ENCODE results near the gene PLAA. TPM values are rescaled to one million over a fixed set of nuclear protein-coding genes. Genes with fewer than 3 reads are reported as not detected.
A peak's percentile ranks its signal among the peaks of the same experiment; 100 is the strongest.

PLAA gene
- 30.7 TPM for polyA plus RNA-seq (2013)

- ChIA-PET CTCF (interaction anchor here (0.9 to 1.2 kb wide), 2 partner anchors 8 to 34 kb away, joined by 3 to 4 read pairs; no protein-coding TSS in a partner anchor), POLR2A (interaction anchor here (1.1 kb wide), 2 partner anchors 9 to 54 kb away, joined by 3 to 7 read pairs; partner anchors contain the start of genes CAAP1 and IFT74)
- under 1% methylated on average over 71 of the region's 76 CpGs for WGBS (ENCODE audit: insufficient coverage)
- H3K27ac ChIP-seq (ENCODE audit: insufficient read depth in 1 of 2, low read depth in 1 of 2, low read length in 2 of 2, poor library complexity in 1 of 2, severe bottlenecking in 2 of 2), result peak within 1 kb of the TSS; percentile 100
- peaks cover 12 to 20% (median 17%) of the 10 kb centered on the region in 4 experiments for H3K4me1 ChIP-seq (ENCODE audit: control extremely low read depth in 1 of 4, control insufficient read depth in 4 of 4, insufficient read depth in 4 of 4, low read length in 3 of 4)
- H3K9me3 ChIP-seq (ENCODE audit: control extremely low read depth in 1 of 5, control insufficient read depth in 4 of 5, insufficient read depth in 2 of 5, low read depth in 1 of 5, low read length in 4 of 5), result no peaks in the 10 kb centered on the region
- peak within 1 kb of the TSS; percentile 83 to 99 (median 95) for H3K4me3 ChIP-seq (ENCODE audit: control insufficient read depth in 1 of 7, extremely low read depth in 1 of 7, insufficient read depth in 4 of 7, low read depth in 2 of 7, low read length in 6 of 7)
- H3K36me3 ChIP-seq (ENCODE audit: control insufficient read depth in 4 of 4, insufficient read depth in 4 of 4, low read length in 3 of 4), result peaks cover 0 to 4% (median 3%) of the 10 kb centered on the region in 4 experiments
- DNase-seq, result peak; percentile 89 to 96 (median 94)
- H3K27me3 ChIP-seq (replicated peaks in 2 of 5; ENCODE audit: control insufficient read depth in 4 of 5, insufficient read depth in 5 of 5, low read length in 4 of 5), result no peaks in the 10 kb centered on the region
Measured at GRCh38 chr9:26946753-26947727, at the start of gene PLAA. TSS of gene PLAA (minus strand) at chr9:26947242. CDS start at chr9:26947045, 197 bp downstream.

- CTCF ChIA-PET, result no interaction called here
- 100% methylated on average over 1 of the region's 2 CpGs for WGBS (ENCODE audit: insufficient coverage)
- H3K4me1 ChIP-seq (ENCODE audit: control extremely low read depth in 1 of 4, control insufficient read depth in 4 of 4, insufficient read depth in 4 of 4, low read length in 3 of 4), result no peaks in the 10 kb centered on the region
- no peak overlapping the region for H3K27ac ChIP-seq (ENCODE audit: insufficient read depth in 1 of 2, low read depth in 1 of 2, low read length in 2 of 2, poor library complexity in 1 of 2, severe bottlenecking in 2 of 2)
- no peaks in the 10 kb centered on the region for H3K27me3 ChIP-seq (replicated peaks in 2 of 5; ENCODE audit: control insufficient read depth in 4 of 5, insufficient read depth in 5 of 5, low read length in 4 of 5)
- no peak for DNase-seq
- H3K4me3 ChIP-seq (ENCODE audit: control insufficient read depth in 1 of 7, extremely low read depth in 1 of 7, insufficient read depth in 4 of 7, low read depth in 2 of 7, low read length in 6 of 7), result no peak overlapping the region
- H3K36me3 ChIP-seq (ENCODE audit: control insufficient read depth in 4 of 4, insufficient read depth in 4 of 4, low read length in 3 of 4), result peaks cover 0 to 12% (median 4%) of the 10 kb centered on the region in 4 experiments
- H3K9me3 ChIP-seq (ENCODE audit: control extremely low read depth in 1 of 5, control insufficient read depth in 4 of 5, insufficient read depth in 2 of 5, low read depth in 1 of 5, low read length in 4 of 5), result no peaks in the 10 kb centered on the region
- POLR2A ChIA-PET, result no interaction called here
Measured at GRCh38 chr9:26995810-26996209, 48.8 kb upstream of the PLAA start.

GRCh38 chr9:26983340-26983739, 36.3 kb upstream of the PLAA start:
- H3K4me3 ChIP-seq (ENCODE audit: control insufficient read depth in 1 of 7, extremely low read depth in 1 of 7, insufficient read depth in 4 of 7, low read depth in 2 of 7, low read length in 6 of 7), result no peak overlapping the region
- no peak overlapping the region for H3K27ac ChIP-seq (ENCODE audit: insufficient read depth in 1 of 2, low read depth in 1 of 2, low read length in 2 of 2, poor library complexity in 1 of 2, severe bottlenecking in 2 of 2)
- ChIA-PET CTCF (no interaction called here), POLR2A (no interaction called here)
- H3K4me1 ChIP-seq (ENCODE audit: control extremely low read depth in 1 of 4, control insufficient read depth in 4 of 4, insufficient read depth in 4 of 4, low read length in 3 of 4), result no peaks in the 10 kb centered on the region
- WGBS (ENCODE audit: insufficient coverage), result 83% methylated on average over 1 of the region's 1 CpG
- no peaks in the 10 kb centered on the region for H3K27me3 ChIP-seq (replicated peaks in 2 of 5; ENCODE audit: control insufficient read depth in 4 of 5, insufficient read depth in 5 of 5, low read length in 4 of 5)
- no peaks in the 10 kb centered on the region for H3K9me3 ChIP-seq (ENCODE audit: control extremely low read depth in 1 of 5, control insufficient read depth in 4 of 5, insufficient read depth in 2 of 5, low read depth in 1 of 5, low read length in 4 of 5)
- DNase-seq, result peak in 1 of 3 donors; percentile 32
- peaks cover 9 to 37% (median 13%) of the 10 kb centered on the region in 4 experiments for H3K36me3 ChIP-seq (ENCODE audit: control insufficient read depth in 4 of 4, insufficient read depth in 4 of 4, low read length in 3 of 4)

GRCh38 chr9:26975728-26976707, 29.0 kb upstream of the PLAA start:
- H3K9me3 ChIP-seq (ENCODE audit: control extremely low read depth in 1 of 5, control insufficient read depth in 4 of 5, insufficient read depth in 2 of 5, low read depth in 1 of 5, low read length in 4 of 5), result no peaks in the 10 kb centered on the region
- peaks cover 2 to 17% (median 5%) of the 10 kb centered on the region in 4 experiments for H3K36me3 ChIP-seq (ENCODE audit: control insufficient read depth in 4 of 4, insufficient read depth in 4 of 4, low read length in 3 of 4)
- H3K27me3 ChIP-seq (replicated peaks in 2 of 5; ENCODE audit: control insufficient read depth in 4 of 5, insufficient read depth in 5 of 5, low read length in 4 of 5), result no peaks in the 10 kb centered on the region
- CTCF ChIA-PET, result interaction anchor here (0.6 to 2.4 kb wide), 6 partner anchors 9 to 225 kb away, joined by 3 to 10 read pairs (median 4); no protein-coding TSS in a partner anchor
- POLR2A ChIA-PET, result no interaction called here
- H3K27ac ChIP-seq (ENCODE audit: insufficient read depth in 1 of 2, low read depth in 1 of 2, low read length in 2 of 2, poor library complexity in 1 of 2, severe bottlenecking in 2 of 2), result no peak overlapping the region
- peak; percentile 45 to 64 (median 58) for DNase-seq
- WGBS (ENCODE audit: insufficient coverage), result 96% methylated on average over 14 of the region's 18 CpGs
- H3K4me3 ChIP-seq (ENCODE audit: control insufficient read depth in 1 of 7, extremely low read depth in 1 of 7, insufficient read depth in 4 of 7, low read depth in 2 of 7, low read length in 6 of 7), result no peak overlapping the region
- no peaks in the 10 kb centered on the region for H3K4me1 ChIP-seq (ENCODE audit: control extremely low read depth in 1 of 4, control insufficient read depth in 4 of 4, insufficient read depth in 4 of 4, low read length in 3 of 4)

GRCh38 chr9:26974927-26975326, 27.9 kb upstream of the PLAA start:
- Histone ChIP-seq H3K36me3 (ENCODE audit: control insufficient read depth in 4 of 4, insufficient read depth in 4 of 4, low read length in 3 of 4) (peaks cover 2 to 12% (median 4%) of the 10 kb centered on the region in 4 experiments), H3K27me3 (replicated peaks in 2 of 5; ENCODE audit: control insufficient read depth in 4 of 5, insufficient read depth in 5 of 5, low read length in 4 of 5) (no peaks in the 10 kb centered on the region), H3K4me3 (ENCODE audit: control insufficient read depth in 1 of 7, extremely low read depth in 1 of 7, insufficient read depth in 4 of 7, low read depth in 2 of 7, low read length in 6 of 7) (no peak overlapping the region), H3K27ac (ENCODE audit: insufficient read depth in 1 of 2, low read depth in 1 of 2, low read length in 2 of 2, poor library complexity in 1 of 2, severe bottlenecking in 2 of 2) (no peak overlapping the region), H3K4me1 (ENCODE audit: control extremely low read depth in 1 of 4, control insufficient read depth in 4 of 4, insufficient read depth in 4 of 4, low read length in 3 of 4) (no peaks in the 10 kb centered on the region), H3K9me3 (ENCODE audit: control extremely low read depth in 1 of 5, control insufficient read depth in 4 of 5, insufficient read depth in 2 of 5, low read depth in 1 of 5, low read length in 4 of 5) (no peaks in the 10 kb centered on the region)
- ChIA-PET POLR2A (no interaction called here), CTCF (interaction anchor here (0.6 to 2.4 kb wide), 6 partner anchors 10 to 224 kb away, joined by 3 to 10 read pairs (median 4); partner anchors contain the start of gene CAAP1)
- WGBS (ENCODE audit: insufficient coverage), result 97% methylated on average over 2 of the region's 4 CpGs
- no peak for DNase-seq

GRCh38 chr9:26973989-26974388, 26.9 kb upstream of the PLAA start:
- Histone ChIP-seq H3K9me3 (ENCODE audit: control extremely low read depth in 1 of 5, control insufficient read depth in 4 of 5, insufficient read depth in 2 of 5, low read depth in 1 of 5, low read length in 4 of 5) (peaks cover 0 to 4% (median 0%) of the 10 kb centered on the region in 5 experiments), H3K4me3 (ENCODE audit: control insufficient read depth in 1 of 7, extremely low read depth in 1 of 7, insufficient read depth in 4 of 7, low read depth in 2 of 7, low read length in 6 of 7) (no peak overlapping the region), H3K4me1 (ENCODE audit: control extremely low read depth in 1 of 4, control insufficient read depth in 4 of 4, insufficient read depth in 4 of 4, low read length in 3 of 4) (no peaks in the 10 kb centered on the region), H3K27ac (ENCODE audit: insufficient read depth in 1 of 2, low read depth in 1 of 2, low read length in 2 of 2, poor library complexity in 1 of 2, severe bottlenecking in 2 of 2) (no peak overlapping the region), H3K36me3 (ENCODE audit: control insufficient read depth in 4 of 4, insufficient read depth in 4 of 4, low read length in 3 of 4) (peaks cover 2 to 12% (median 4%) of the 10 kb centered on the region in 4 experiments), H3K27me3 (replicated peaks in 2 of 5; ENCODE audit: control insufficient read depth in 4 of 5, insufficient read depth in 5 of 5, low read length in 4 of 5) (no peaks in the 10 kb centered on the region)
- DNase-seq, result no peak
- POLR2A ChIA-PET, result no interaction called here
- CTCF ChIA-PET, result interaction anchor here (1.3 to 2.4 kb wide), 3 partner anchors 81 to 116 kb away, joined by 3 to 5 read pairs (median 4); partner anchors contain the start of gene CAAP1
- WGBS (ENCODE audit: insufficient coverage), result no CpG with 5 or more reads among the region's 5 CpGs

All from common myeloid progenitor, CD34-positive (primary cell).